Hippocampal formation (tissue), 2 donors: ENCODE measurements around the gene TAF10.

Experiments
- DNase-seq, 2 donors: peaks; one replicate each; lab custom pipeline; 2025; lab: John Stamatoyannopoulos, UW

Gene TAF10

DNA sequence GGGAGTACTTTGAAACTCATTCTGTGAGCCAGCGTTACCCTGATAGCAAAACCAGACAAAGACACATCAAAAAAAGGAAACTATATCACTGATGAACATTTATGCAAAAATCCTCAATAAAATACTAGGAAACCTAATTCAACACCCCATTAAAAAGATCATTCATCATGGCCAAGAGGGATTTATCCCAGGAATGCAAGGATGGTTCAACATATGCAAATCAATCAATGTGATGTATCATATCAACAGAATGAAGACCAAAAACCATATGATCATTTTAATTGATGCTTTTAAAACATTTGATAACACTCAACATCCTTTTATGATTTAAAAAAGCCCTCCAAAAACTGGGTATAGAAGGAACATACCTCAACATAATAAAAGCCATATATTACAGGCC lies 28.4 kb downstream of the TAF10 start:
- DNase-seq, result no peak

GRCh38 chr11:6579681-6580080 lies 32.3 kb downstream of the TAF10 start:
- no peak for DNase-seq

DNA sequence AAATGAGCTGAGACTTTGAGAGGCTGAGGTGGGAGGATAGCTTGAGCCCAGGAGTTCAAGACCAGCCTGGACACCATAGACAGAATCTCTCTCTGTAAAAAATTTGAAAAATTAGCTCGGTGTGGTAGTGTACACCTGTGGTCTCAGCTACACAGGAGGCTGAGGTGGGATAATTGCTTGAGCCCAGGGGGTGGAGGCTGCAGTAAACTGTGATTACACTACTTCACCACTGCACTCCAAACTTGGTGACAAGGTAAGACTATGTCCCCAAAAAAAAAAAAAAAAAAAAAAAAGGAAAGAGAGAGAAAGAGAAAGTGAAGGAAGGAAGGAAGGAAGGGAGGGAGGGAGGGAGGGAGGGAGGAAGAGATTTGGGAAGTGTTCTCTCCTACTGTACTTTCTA lies 33.9 kb downstream of the TAF10 start:
- no peak for DNase-seq

- peak; percentile 81 to 90 for DNase-seq
Observed at GRCh38 chr11:6576471-6577373, 35.3 kb downstream of the TAF10 start.

DNA sequence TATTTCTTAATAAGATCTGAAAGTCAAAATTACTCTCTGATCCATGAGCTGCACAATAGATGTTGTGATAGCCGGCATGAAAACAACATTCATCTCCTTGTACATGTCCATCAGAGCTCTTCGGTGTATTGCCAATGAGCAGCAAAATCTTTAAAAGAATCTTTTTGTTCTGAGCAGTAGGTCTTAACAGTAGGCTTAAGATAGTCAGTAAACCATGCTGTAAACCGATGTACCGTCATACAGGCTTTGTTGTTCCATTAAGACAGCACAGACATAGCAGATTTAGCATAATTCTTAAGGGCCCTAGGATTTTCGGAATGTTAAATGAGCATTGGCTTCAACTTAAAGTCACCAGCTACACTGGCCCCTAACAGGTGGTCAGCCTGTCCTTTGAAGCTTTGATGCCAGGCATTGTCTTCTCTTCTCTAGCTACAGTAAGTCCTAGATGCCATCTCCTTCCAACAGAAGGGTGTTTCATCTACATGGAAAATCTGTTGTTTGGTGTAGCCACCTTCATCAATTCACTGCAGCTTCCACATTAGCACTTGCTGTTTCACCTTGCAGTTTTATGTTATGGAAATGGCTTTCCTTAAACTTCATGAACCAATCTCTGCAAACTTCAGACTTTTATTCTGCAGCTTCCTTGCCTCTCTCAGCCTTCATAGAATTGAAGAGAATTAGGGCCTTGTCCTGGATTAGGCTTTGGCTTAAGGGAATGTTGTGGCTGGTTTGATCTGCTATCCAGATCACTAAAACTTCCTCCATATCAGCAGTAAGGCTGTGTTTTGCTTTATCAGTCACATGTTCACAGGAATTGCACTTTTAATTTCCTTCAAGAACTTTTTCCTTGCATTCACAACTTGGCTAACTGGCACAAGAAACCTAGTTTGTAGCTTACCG lies 37.0 kb downstream of the TAF10 start:
- DNase-seq, result no peak

DNA sequence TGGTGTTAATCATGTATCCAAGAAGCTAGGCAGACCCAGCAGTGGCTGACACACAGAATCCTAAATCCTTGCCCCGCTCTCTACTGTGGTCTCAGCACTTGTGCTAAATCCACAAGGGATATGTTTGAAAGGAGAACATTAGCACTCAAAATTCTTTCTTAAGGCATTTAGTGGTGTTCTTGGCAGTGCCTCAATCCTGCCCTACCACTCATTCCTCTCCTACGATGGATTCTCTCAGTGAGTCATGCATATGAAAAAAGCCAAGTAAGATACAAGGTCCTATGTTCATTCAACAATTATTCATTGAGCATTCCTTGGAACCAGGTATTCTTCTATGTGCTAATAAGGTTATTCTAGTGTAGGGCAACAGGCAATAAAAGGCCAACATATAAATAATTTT lies 39.8 kb downstream of the TAF10 start:
- DNase-seq, result no peak

DNA sequence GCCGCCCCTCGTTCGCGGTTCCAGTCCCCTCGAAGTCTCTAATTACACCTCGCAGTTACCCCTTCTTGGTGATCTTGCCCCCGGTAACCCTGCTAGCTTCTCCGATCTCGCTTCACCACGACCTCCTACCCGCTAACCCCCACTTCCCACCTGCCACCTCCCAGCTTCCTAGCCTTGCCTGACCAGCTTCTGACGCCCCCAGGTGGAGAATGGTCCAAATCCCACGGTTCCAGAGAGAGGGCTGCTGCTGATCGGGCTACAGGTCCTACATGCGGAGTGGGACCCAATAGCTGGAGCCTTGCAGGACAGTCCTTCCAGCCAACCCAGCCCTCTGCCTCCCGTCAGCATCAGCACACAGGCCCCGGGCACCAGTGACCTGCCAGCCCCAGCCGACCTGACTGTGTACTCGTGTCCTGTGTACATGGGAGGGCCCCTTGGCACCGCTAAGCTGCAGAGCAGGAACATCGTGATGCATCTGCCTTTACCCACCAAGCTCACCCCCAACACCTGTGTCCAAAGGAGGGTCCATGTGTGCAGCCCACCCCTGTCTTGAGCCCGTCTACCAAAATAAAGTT lies 40.5 kb downstream of the TAF10 start:
- DNase-seq, result no peak

- DNase-seq, result no peak
Observed at GRCh38 chr11:6570691-6571427, 41.2 kb downstream of the TAF10 start.

DNA sequence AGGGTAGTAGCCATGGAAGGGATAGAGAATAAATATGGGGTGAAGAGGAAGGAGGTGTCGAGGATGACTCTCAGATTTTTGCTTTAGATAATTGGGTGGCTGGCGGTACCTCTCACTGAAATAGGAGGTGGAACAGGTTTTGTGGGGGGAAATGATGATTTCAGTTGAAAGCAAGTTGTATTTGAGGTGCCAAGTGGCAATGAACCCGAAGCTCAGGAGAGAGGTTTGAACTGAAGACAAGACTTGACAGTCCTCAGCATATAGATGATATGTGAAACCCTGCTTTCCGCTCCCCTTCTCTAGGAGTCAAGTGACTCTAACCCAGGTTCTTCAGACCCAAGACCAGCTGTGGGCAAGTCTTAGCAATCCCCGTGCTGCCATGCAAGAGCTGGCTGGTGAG lies 42.3 kb downstream of the TAF10 start:
- DNase-seq, result no peak

- no peak for DNase-seq
Observed at GRCh38 chr11:6568191-6568918, 43.7 kb downstream of the TAF10 start.

- DNase-seq, result no peak
Observed at GRCh38 chr11:6567371-6567745, 44.7 kb downstream of the TAF10 start.

GRCh38 chr11:6566704-6567370 lies 45.2 kb downstream of the TAF10 start:
- DNase-seq, result no peak

- DNase-seq, result no peak
Observed at GRCh38 chr11:6565988-6566703, 45.9 kb downstream of the TAF10 start.

DNA sequence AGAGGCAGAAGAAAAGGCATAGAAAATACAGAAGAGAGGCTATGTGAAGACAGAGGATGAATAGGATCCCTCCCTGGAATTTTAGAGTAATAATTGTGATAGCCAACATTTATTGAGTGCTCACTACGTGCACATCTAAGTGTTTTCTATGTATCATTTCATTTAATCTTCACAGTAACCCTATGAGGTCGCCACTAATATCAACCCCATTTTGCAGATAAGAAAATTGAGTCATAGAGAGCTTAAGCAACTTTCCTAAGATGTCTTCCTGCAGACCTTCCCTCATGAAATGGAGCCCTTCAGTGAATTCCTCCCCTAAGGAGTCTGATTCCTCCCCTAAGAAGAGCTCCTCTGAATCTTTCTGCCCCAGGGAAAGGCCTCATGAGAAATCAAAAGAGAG lies 46.7 kb downstream of the TAF10 start:
- DNase-seq, result no peak

DNA sequence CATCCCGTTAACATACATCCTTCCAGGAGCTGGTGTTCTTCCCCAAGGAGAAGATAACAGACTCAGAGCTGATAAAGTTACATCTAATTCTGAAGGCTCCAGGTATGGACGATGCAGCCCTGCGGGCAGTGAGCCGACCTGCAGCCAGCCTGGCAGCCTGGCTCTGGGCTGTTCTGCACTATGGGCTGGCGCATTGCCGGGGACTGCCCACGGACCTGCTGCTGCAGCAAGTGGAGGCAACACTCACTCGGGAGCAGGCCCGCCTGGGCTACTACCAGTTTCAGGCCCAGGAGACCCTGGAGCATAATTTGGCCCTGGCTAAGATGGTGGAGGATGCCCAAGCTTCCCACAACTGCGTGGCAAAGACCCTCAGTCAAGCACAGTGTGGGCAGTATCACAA lies 48.3 kb downstream of the TAF10 start:
- DNase-seq, result no peak

- no peak for DNase-seq
Observed at GRCh38 chr11:6563121-6563619, 48.8 kb downstream of the TAF10 start.

- no peak for DNase-seq
Observed at GRCh38 chr11:6561288-6561687, 50.7 kb downstream of the TAF10 start.
